Neural progenitor cell (in vitro differentiated cells): ENCODE results near the gene GGTA1. TPM values are rescaled to one million over a fixed set of nuclear protein-coding genes. Genes with fewer than 3 reads are reported as not detected.

Experiments used
- DNase-seq: peaks from one replicate; pipeline ENCODE4 v3.0.0-alpha.2; 2016; ENCODE audit warnings: low spot score
- H2AFZ ChIP-seq: fragments of 200-600 bp; sonication (generic); replicated peaks from 2 replicates; pipeline ENCODE4 v1.6.1; 2016; ENCODE audit warnings: antibody characterized with exemption
- H3F3A ChIP-seq: fragments of 200-600 bp; sonication (generic); 2 replicates; pipeline ENCODE4 v1.6.1; 2016; ENCODE audit warnings: antibody characterized with exemption, low read depth
- H3K27ac ChIP-seq: fragments of 200-600 bp; sonication (generic); 2 replicates; pipeline ENCODE4 v1.5.1; 2016; ENCODE audit warnings: mild to moderate bottlenecking
- H3K27me3 ChIP-seq: fragments of 200-600 bp; sonication (generic); 2 replicates; pipeline ENCODE4 v1.6.1; 2016; ENCODE audit warnings: mild to moderate bottlenecking, moderate library complexity
- H3K36me3 ChIP-seq: fragments of 200-600 bp; sonication (generic); 2 replicates; pipeline ENCODE4 v1.5.1; 2016
- H3K4me1 ChIP-seq: fragments of 200-600 bp; sonication (generic); 2 replicates; pipeline ENCODE4 v1.6.1; 2016; ENCODE audit warnings: mixed run types
- H3K4me2 ChIP-seq: fragments of 200-600 bp; sonication (generic); 2 replicates; pipeline ENCODE4 v1.6.1; 2016
- H3K4me3 ChIP-seq: fragments of 200-600 bp; sonication (generic); 2 replicates; pipeline ENCODE4 v1.5.1; 2016
- H3K79me2 ChIP-seq: fragments of 200-600 bp; sonication (generic); 2 replicates; pipeline ENCODE4 v1.6.1; 2016; ENCODE audit warnings: low read depth
- H3K9ac ChIP-seq: fragments of 200-600 bp; sonication (generic); 2 replicates; pipeline ENCODE4 v1.6.1; 2016
- H3K9me3 ChIP-seq: fragments of 200-600 bp; sonication (generic); 2 replicates; pipeline ENCODE4 v1.5.1; 2016; ENCODE audit warnings: low read depth
- H4K20me1 ChIP-seq: fragments of 200-600 bp; sonication (generic); 2 replicates; pipeline ENCODE4 v1.6.1; 2016; ENCODE audit warnings: low read depth
- H3K27ac Mint-ChIP-seq: 3 replicates; pipeline ENCODE4 v1.8.0; 2021; ENCODE audit warnings: mixed read lengths
- H3K27me3 Mint-ChIP-seq: 2 replicates; pipeline ENCODE4 v1.8.0; 2022; ENCODE audit warnings: low read depth, mild to moderate bottlenecking, inconsistent platforms, moderate library complexity, mixed read lengths; ENCODE audit not compliant: insufficient read depth
- H3K36me3 Mint-ChIP-seq: 3 replicates; pipeline ENCODE4 v1.8.0; 2021; ENCODE audit warnings: mixed read lengths
- H3K4me1 Mint-ChIP-seq: 3 replicates; pipeline ENCODE4 v1.8.0; 2021; ENCODE audit warnings: mixed read lengths
- H3K4me3 Mint-ChIP-seq: 3 replicates; pipeline ENCODE4 v1.8.0; 2021; ENCODE audit warnings: mild to moderate bottlenecking, moderate library complexity, mixed read lengths
- H3K9me3 Mint-ChIP-seq: 3 replicates; pipeline ENCODE4 v1.8.0; 2020; ENCODE audit warnings: mixed read lengths
- EZH2 ChIP-seq: fragments of 200-600 bp; sonication (generic); IDR thresholded peaks from 2 replicates; pipeline ENCODE4 v1.6.1; 2017; ENCODE audit warnings: antibody characterized with exemption, mild to moderate bottlenecking, moderate library complexity
- EZH2phosphoT487 ChIP-seq: fragments of 200-600 bp; sonication (generic); IDR thresholded peaks from 2 replicates; pipeline ENCODE4 v1.6.1; 2017; ENCODE audit warnings: antibody characterized with exemption
- total RNA-seq: library from RNA; depleted of rRNA; stranded (reverse); fragments of >200 nt; gene quantifications from 2 replicates; pipeline ENCODE4 v1.2.3, GENCODE V29; 2015; ENCODE audit warnings: low replicate concordance
- TF ChIP-seq, protein P1 (sequence below): fragments of 200-600 bp; sonication (generic); IDR thresholded peaks from 2 replicates; pipeline ENCODE4 v1.5.1; 2017; ENCODE audit warnings: antibody characterized with exemption, mild to moderate bottlenecking

Gene GGTA1
- total RNA-seq, 1 donor from 2014 or later, result not detected

DNA sequence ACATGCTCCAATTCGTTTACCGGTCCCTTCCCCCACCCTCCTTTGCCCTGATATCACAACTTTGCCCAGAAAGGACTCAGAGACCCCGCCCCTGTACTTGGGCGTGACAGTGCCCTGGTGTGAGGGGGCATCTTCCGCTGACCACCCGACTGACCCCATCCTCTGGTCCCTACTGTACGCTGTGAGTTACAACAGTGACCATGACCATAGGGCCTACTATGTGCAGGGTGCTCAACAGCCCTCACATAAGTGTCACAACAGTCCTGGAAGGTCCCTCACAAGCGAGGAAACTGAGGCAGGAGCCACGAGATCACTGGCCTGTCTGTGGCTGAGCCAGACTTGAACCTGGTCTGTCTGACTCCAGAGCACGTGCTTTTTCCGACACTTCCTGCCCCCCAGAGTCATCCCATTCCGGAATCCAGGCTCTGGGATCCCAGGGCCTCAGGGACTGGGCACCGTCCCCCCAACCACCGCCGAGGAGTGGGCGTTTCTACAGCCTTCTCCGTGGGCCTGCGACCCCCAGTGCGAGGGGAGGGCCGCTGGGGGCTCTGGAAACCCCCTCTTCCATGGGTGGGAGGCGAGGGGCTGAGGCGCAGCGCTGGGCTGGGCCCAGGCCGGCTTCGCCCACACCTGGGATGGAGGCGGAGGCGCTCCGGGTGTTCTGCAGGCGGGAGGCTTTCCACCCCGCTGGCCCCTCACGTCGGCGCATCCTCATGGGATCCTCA lies 45.7 kb upstream of the GGTA1 start:
- no peak for TF ChIP-seq EZH2phosphoT487
- TF ChIP-seq, protein P1, sequence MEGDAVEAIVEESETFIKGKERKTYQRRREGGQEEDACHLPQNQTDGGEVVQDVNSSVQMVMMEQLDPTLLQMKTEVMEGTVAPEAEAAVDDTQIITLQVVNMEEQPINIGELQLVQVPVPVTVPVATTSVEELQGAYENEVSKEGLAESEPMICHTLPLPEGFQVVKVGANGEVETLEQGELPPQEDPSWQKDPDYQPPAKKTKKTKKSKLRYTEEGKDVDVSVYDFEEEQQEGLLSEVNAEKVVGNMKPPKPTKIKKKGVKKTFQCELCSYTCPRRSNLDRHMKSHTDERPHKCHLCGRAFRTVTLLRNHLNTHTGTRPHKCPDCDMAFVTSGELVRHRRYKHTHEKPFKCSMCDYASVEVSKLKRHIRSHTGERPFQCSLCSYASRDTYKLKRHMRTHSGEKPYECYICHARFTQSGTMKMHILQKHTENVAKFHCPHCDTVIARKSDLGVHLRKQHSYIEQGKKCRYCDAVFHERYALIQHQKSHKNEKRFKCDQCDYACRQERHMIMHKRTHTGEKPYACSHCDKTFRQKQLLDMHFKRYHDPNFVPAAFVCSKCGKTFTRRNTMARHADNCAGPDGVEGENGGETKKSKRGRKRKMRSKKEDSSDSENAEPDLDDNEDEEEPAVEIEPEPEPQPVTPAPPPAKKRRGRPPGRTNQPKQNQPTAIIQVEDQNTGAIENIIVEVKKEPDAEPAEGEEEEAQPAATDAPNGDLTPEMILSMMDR, result no peak
- no peak for TF ChIP-seq EZH2
- H3K9ac ChIP-seq, result no peak overlapping the region
- Mint-ChIP-seq H3K4me1 (peaks cover 5% of the 10 kb centered on the region), H3K4me3 (no peak overlapping the region), H3K27ac (no peak overlapping the region), H3K36me3 (no peaks in the 10 kb centered on the region), H3K9me3 (no peaks in the 10 kb centered on the region), H3K27me3 (peaks cover 15% of the 10 kb centered on the region)
- no peaks in the 10 kb centered on the region for H3K36me3 ChIP-seq
- H3K27me3 ChIP-seq, result peaks cover 18% of the 10 kb centered on the region
- no peaks in the 10 kb centered on the region for H3K4me1 ChIP-seq
- no peaks in the 10 kb centered on the region for H3K79me2 ChIP-seq
- no peaks in the 10 kb centered on the region for H4K20me1 ChIP-seq
- H3K27ac ChIP-seq, result no peak overlapping the region
- peak overlapping the region; percentile 58 for H3K4me2 ChIP-seq
- no peaks in the 10 kb centered on the region for H3K9me3 ChIP-seq
- DNase-seq, result no peak
- peaks cover 8% of the 10 kb centered on the region for H3F3A ChIP-seq
- H3K4me3 ChIP-seq, result no peak overlapping the region
- no peak overlapping the region for H2AFZ ChIP-seq

DNA sequence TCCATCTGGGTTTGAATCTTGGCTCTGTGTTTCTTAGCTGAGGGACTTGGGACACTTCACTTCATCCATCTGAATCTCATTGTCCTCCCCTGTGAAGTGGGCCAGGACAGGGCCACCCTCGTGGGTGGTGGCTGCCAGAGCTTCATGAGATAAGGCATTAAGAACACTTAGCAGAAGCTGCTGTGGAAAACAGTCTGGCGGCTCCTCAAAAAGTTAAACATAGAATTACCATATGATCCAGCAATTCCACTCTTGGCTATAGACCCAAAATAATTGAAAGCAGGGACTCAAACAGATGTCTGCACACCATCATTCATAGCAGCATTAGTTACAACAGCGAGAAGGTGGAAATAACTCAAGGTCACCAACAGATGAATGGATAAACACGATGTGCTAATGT lies 42.4 kb upstream of the GGTA1 start:
- Histone ChIP-seq H3K4me3 (no peak overlapping the region), H3K9me3 (no peaks in the 10 kb centered on the region), H3K27me3 (peaks cover 18% of the 10 kb centered on the region), H3K27ac (no peak overlapping the region), H3K4me2 (no peak overlapping the region), H3K36me3 (no peaks in the 10 kb centered on the region), H3K9ac (no peak overlapping the region), H4K20me1 (no peaks in the 10 kb centered on the region), H3K79me2 (no peaks in the 10 kb centered on the region), H3K4me1 (no peaks in the 10 kb centered on the region), H3F3A (no peaks in the 10 kb centered on the region), H2AFZ (no peak overlapping the region)
- no peaks in the 10 kb centered on the region for H3K9me3 Mint-ChIP-seq
- H3K27me3 Mint-ChIP-seq, result peaks cover 21% of the 10 kb centered on the region
- no peak overlapping the region for H3K4me3 Mint-ChIP-seq
- no peaks in the 10 kb centered on the region for H3K36me3 Mint-ChIP-seq
- no peak for DNase-seq
- TF ChIP-seq, protein P1, result no peak
- TF ChIP-seq EZH2phosphoT487 (no peak), EZH2 (no peak)
- no peak overlapping the region for H3K27ac Mint-ChIP-seq
- H3K4me1 Mint-ChIP-seq, result peaks cover 5% of the 10 kb centered on the region

DNA sequence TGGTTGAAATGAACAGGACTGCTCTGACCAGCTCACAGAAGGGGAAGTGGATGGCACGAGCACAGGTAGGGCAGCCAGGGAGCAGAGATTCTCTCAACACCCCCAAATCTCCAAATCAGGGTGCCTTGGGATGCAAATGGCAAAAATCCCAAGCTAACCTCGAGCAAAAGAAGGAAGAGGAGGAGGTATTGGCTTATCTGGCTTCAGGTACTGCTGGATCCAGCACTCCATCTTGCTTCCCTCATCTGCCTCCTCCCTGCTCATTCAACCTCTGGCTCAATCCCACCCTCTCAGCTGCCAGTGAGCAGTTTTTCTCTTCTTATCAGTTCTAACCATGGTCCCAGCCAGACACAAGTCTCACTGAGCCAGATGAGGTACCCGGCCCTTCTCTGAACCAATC lies 41.6 kb upstream of the GGTA1 start:
- Histone ChIP-seq H3K9me3 (no peaks in the 10 kb centered on the region), H3K79me2 (no peaks in the 10 kb centered on the region), H3K4me2 (no peak overlapping the region), H3F3A (no peaks in the 10 kb centered on the region), H3K4me3 (no peak overlapping the region), H4K20me1 (no peaks in the 10 kb centered on the region), H3K36me3 (no peaks in the 10 kb centered on the region), H3K4me1 (no peaks in the 10 kb centered on the region), H3K27me3 (peaks cover 18% of the 10 kb centered on the region), H3K9ac (no peak overlapping the region), H2AFZ (no peak overlapping the region), H3K27ac (no peak overlapping the region)
- Mint-ChIP-seq H3K27me3 (peaks cover 21% of the 10 kb centered on the region), H3K9me3 (no peaks in the 10 kb centered on the region), H3K36me3 (no peaks in the 10 kb centered on the region), H3K4me3 (no peak overlapping the region), H3K4me1 (peaks cover 3% of the 10 kb centered on the region), H3K27ac (peak overlapping the region; percentile 4)
- TF ChIP-seq, protein P1, result no peak
- no peak for TF ChIP-seq EZH2
- TF ChIP-seq EZH2phosphoT487, result no peak
- DNase-seq, result no peak
